ENCODE results near the gene SLA2.
"Not testable (repeated sequence)": the region's sequence is repeated elsewhere in the genome, so short reads cannot be mapped to it uniquely, and the experiment has no call there.

The SLA2 gene

GRCh38 chr20:36644706-36645095 lies 1.3 kb downstream of the SLA2 start:
- no peak for DNase-seq

- DNase-seq: no peak
These were observed 1.8 kb downstream of the SLA2 start for GRCh38 chr20:36644032-36644705.

- no peak for DNase-seq
These were observed 3.9 kb downstream of the SLA2 start for GRCh38 chr20:36642136-36642535.

GRCh38 chr20:36641506-36641843 lies 4.5 kb downstream of the SLA2 start:
- DNase-seq: no peak

DNA sequence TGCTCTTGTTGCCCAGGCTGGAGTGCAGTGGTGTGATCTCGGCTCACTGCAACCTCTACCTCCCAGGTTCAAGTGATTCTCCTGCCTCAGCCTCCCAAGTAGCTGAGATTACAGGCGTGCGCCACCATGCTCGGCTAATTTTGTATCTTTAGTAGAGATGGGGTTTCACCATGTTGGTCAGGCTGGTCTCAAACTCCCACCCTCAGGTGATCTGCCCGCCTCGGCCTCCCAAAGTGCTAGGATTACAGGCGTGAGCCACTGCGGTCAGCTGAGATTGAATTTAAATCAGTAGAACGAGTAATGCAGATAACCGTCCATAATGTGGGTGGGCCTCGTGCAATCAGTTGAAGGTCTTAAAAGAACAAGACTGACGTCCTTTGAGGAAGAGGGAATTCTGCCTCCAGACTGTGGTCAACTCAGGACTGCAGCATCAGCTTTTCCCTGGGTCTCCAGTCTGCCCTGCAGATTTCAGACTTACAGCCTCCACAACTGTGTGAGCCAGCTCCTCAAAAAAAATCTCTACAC lies 7.1 kb downstream of the SLA2 start:
- DNase-seq: not testable (repeated sequence)

- no peak for DNase-seq
These were observed 11.7 kb downstream of the SLA2 start for GRCh38 chr20:36634342-36634741.

DNA sequence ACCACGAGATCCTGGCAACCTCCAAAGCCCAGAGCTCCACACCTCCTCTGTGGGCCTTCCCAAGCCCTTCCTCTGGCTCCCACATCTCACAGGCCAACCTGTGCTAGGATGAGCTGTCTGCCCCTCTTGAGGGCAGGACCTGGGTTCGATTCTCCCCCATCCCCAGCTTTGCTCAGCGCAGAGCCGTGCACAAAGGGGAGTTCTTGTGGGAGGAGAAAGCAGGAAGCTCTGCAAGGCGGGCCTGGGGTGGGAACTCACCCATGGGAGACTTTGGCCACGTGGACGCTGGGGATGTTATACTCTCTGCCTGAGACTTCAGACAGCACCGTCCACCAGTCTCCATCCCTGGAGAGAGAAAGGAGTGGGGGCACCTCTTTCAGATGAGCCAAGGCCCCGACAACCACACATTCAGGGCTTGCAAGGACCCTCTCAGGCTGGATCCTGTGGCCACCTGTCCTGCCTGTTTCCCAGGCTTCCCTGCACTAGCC lies 12.7 kb downstream of the SLA2 start:
- no peak for DNase-seq

DNA sequence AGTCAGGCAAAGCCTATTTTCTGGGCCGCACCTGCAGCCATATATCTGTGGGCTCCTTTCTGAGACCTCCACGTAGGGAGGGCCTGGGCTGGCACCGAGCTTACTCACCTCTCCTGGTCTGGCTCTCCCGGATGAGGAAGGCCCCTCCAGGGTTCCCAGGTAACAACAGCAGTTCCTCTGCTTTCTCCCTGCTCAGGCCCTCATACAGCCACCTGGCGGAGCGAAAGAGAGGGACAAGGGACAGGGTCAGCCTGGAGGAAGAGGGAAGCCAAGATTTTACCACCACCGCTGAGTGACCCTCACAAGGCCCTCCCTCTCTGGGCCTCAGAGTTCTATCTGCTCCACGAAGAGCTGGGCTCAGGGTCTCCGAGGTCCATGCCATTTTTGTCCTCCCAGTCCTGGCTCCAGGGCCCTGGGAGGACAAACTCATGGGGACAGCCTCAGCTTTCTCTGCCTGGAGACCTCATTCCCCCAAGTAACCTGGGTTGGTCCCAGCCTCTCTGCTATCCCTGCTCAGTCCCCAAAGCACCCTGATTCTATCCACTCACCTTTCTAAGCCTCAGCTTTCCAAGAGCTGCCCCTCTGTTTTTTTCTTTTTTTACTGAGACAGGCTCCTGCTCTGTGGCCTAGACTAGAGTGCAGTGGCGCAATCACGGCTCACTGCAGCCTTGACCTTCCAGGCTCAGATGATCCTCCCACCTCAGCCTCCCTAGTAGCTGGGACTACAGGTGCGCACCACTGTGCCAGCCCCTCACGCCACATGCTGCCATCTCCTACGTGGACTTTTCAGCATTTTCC lies 13.3 kb downstream of the SLA2 start:
- no peak for DNase-seq

- no peak for DNase-seq
These were observed 13.9 kb downstream of the SLA2 start for GRCh38 chr20:36632147-36632486.

- DNase-seq: no peak
These were observed 14.3 kb downstream of the SLA2 start for GRCh38 chr20:36631646-36632045.

DNA sequence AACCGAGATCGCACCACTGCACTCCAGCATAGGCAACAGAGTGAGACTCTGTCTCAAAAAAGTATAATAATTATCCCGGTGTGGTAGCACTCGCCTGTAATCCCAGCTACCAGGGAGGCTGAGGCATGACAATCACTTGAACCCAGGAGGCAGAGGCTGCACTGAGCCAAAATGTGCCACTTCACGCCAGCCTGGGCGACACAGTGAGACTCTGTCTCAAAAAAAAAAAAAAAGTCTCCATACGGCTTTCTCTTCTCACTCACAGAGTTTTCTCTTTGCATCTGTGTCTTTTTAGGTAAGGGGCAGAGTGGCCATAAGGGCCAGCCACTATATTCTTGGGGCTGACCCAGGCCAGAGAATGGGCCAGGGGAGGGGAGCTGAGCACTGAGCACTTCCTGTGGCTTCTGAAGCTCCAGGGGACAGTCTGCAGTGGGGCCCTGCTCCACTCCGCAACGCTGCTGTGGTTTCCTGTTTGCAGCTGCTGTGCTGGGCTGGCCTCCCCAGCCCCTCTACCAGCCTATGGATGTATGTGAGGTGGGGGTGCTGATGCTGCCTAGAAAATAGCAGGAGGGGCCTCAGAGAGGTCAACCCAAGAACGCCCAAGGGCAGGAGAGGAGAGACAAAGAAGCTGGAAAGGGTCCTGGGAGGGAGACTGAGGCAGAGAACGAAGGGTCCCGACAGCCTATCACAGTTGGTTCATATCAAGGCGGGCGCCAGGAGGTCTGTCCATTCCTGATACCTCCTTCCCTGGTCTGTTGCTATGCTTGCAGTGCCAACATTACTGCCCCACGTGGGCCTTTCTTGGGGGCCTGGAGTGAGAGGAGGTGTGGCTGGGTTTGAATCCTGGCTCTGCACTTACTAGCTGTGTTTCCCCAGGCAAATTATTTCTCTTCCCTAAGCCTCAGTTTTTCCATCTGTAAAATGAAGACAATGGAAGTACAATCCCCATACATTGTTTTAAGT lies 16.0 kb downstream of the SLA2 start:
- DNase-seq: no peak

DNA sequence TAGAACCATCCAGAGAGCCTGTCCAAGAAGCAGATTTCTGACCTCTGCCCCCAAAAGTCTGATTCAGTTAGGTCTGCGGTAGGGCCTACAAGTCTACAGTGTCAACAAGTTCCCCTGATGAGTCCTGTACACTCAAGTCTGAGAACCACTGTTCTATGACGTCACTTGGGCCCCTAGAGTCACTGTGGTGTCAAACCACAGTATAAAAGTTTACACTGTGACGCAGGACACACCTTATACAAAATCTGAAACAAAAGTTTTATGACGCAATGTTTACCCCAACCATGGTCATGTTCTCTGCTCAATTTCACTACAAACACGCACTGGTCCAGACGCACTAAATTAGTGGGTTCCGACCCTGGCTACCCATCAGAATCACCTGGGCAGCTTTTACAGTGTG lies 17.9 kb downstream of the SLA2 start:
- no peak for DNase-seq

GRCh38 chr20:36624944-36625324 lies 21.1 kb downstream of the SLA2 start:
- no peak for DNase-seq

GRCh38 chr20:36624068-36624943 lies 21.7 kb downstream of the SLA2 start:
- no peak for DNase-seq

GRCh38 chr20:36623444-36623843 lies 22.6 kb downstream of the SLA2 start:
- no peak for DNase-seq

GRCh38 chr20:36620917-36621316 lies 25.1 kb downstream of the SLA2 start:
- no peak for DNase-seq

- no peak for DNase-seq
These were observed 31.0 kb downstream of the SLA2 start for GRCh38 chr20:36614781-36615557.

GRCh38 chr20:36613974-36614373 lies 32.0 kb downstream of the SLA2 start:
- DNase-seq: no peak

GRCh38 chr20:36611625-36612024 lies 34.4 kb downstream of the SLA2 start:
- DNase-seq: no peak

GRCh38 chr20:36608388-36608728 lies 37.6 kb downstream of the SLA2 start:
- DNase-seq: not testable (repeated sequence)

DNA sequence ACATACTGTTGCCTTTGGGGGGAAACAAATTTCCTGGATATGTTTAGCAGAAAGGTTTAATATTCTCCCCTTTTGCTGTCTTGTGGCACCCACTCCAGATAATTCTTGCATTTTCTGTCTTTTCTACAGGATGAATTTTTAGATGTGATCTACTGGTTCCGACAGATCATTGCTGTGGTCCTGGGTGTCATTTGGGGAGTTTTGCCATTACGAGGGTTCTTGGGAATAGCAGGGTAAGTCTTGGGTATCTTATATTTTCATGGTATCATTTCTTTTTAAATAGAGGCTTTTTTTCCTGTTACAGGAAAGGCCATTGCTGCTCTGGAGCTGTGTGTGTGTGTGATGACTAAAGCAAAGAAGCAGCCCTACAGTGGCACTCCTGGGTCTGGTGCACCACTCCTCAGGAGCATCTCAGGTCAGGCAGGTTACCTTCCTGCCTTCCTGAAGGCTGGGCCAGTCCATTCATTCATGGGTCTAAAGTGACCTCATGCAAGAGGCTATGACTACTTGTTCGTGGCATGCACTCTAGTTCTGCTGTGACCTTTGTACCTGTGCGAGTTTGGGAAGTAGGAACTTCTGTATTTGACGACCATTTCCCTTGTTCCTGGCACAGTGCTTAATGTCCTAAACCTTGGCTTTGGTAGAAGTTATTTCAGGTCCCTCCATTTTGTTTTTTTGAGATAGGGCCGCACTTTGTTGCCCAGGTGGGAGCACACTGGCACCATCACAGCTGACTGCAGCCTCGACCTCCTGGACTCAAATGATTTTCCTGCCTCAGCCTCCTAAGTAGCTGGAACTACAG lies 38.2 kb downstream of the SLA2 start:
- no peak for DNase-seq

All from fibroblast of skin of right quadriceps (primary cell).